OCI-M1 (cell line): ENCODE measurements around the gene SLC35D3.
A peak's percentile ranks its signal among the peaks of the same experiment; 100 is the strongest.
"Not testable (repeated sequence)": the region's sequence is repeated elsewhere in the genome, so short reads cannot be mapped to it uniquely, and the experiment has no call there.

Experiments
- DNase-seq: peaks from one replicate; lab custom pipeline; 2025; lab: John Stamatoyannopoulos, UW

SLC35D3 gene, protein sequence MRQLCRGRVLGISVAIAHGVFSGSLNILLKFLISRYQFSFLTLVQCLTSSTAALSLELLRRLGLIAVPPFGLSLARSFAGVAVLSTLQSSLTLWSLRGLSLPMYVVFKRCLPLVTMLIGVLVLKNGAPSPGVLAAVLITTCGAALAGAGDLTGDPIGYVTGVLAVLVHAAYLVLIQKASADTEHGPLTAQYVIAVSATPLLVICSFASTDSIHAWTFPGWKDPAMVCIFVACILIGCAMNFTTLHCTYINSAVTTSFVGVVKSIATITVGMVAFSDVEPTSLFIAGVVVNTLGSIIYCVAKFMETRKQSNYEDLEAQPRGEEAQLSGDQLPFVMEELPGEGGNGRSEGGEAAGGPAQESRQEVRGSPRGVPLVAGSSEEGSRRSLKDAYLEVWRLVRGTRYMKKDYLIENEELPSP

DNA sequence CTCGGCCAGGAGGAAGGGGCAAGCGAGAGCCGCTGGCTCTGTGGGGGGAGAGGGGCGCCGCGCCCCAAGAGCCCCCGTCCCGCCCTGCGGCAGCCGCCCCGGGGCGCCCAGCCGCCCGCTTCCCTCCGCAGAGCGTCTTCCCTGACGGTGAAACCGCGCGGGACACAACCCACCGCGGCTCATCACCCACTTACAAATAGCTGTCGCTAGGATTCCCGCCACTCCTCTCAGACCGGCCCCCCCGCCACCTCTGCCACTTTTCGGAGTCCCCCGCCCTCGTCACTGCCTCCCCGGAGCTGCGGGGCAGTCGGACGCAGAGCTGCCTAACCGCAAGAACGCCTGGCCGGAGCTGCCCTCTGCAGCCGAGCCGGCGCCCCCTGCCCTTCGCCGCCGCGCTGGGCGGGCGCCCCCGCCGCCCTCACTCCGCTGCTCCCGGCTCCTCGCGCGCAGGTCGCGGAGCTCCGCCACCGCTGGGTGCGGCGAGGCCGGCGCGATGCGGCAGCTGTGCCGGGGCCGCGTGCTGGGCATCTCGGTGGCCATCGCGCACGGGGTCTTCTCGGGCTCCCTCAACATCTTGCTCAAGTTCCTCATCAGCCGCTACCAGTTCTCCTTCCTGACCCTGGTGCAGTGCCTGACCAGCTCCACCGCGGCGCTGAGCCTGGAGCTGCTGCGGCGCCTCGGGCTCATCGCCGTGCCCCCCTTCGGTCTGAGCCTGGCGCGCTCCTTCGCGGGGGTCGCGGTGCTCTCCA lies at the start of gene SLC35D3:
SLC35D3 (plus strand) TSS at position 366 of the 749 bp plus-strand sequence; CDS start at position 494, 128 bp downstream.
- DNase-seq: no peak

DNA sequence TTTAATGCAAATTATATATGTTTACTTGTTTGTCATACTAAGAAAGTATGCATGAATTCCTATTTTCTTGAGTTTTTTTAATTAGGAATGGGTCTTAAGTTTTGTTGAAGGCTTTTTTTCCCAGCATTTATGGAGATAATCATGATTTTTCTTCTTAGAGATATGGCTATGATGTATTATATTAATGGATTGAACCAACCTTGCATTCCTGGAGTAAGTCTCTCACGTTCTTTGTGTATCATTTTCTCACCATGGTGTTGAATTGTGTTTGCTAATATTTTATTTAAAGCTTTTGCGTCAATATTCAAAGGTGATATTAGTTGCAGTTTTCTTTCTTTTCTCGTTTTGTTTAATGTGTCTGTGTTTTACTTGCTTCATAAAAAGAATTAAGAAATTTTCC lies 48.4 kb upstream of the SLC35D3 start:
- peak; percentile 22 for DNase-seq

- DNase-seq: not testable (repeated sequence)
Observed at GRCh38 chr6:136876469-136876868, 45.6 kb upstream of the SLC35D3 start.

DNA sequence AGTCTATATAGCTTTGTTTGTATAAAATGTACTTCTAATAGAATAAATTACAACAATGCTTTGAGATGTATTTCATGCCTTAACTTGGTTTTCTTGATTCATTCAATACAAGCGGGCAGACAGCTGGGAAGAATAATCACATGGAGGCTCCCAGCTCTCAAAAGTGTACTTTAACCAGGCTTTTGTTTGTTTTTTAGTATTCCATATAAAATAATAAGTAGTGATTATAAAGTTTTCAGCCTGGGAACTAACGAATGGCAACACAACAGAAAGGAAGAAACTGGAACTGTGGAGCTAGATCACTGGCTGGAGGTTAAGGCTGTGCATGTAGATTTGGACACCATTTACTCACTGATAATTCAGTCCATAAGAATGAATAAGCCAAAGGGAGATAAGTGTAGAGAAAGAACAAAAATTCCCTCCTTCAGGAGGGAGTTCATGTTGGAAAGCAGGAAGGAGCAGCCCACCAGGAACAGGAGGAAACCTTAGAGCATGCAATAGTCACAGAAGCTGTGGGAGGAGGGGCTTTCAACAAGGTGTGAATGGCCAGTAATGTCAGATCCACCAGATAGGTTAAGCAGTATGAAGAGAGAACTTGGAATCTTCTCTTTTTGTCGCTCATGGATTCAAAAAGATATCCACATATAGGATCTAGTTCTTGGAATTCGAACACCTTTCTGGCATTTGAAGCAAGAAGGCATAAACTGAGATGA lies 41.2 kb upstream of the SLC35D3 start:
- no peak for DNase-seq

DNA sequence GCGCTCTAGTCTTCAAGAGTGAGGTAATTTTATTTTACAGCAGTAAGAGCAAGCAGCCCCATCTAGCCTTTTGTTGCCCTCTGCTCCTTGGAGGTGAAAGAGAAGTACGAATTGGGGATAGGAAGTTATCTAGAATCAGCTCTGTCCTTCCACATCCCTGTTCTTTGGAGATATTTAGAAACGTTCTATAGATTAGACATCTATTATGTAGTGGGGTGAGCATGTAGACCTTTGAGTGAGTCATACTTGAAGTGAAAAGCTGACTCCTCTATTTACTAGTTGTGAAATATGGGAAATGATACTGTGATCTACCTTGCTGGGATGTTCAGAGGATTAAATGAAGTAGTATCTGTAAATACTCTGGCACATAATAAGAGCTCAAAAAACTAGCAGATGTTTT lies 36.0 kb upstream of the SLC35D3 start:
- DNase-seq: peak; percentile 39

DNA sequence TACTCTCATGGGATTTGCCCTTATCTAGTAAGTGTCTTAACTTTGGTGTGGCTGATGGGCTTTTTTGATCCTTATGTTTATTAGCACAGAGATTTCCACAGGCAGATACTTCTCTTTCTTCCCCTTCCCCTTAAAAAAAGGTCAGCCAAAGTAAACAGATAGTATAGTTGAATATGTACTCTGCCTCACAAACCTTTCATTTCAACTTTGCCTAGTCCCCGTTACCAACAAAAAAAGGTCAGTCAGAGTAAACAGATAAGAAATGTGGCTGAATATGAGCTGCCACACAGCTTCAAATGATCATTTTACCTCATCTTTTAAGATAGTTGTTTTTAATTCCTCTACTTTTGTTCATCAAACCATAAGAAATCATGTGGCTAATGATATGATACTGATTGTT lies 34.1 kb upstream of the SLC35D3 start:
- DNase-seq: peak; percentile 46

GRCh38 chr6:136889271-136890193 lies 32.6 kb upstream of the SLC35D3 start:
- DNase-seq: peak; percentile 68

GRCh38 chr6:136890194-136890839 lies 31.8 kb upstream of the SLC35D3 start:
- DNase-seq: peak; percentile 66

GRCh38 chr6:136890986-136891385 lies 31.1 kb upstream of the SLC35D3 start:
- DNase-seq: no peak

- DNase-seq: no peak
Observed at GRCh38 chr6:136893187-136893586, 28.9 kb upstream of the SLC35D3 start.

DNA sequence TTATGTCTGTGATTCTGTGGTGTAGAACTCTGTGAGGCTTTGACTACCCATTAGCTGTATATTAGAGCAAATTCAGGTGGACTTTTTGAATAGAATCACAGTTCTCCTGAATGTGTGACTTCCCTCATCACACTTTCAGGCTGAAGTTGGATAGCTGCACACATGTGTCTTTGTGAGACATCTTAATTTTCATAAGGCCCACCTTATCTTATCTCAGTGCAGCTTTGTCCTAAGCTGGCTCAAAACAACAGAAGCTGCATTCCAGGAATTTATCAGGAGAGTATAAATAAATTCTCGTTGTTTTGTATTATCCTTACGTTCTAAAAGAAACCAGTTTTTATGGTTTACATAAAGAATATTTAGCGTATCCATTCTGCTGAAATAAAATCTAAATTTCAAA lies 26.2 kb upstream of the SLC35D3 start:
- DNase-seq: peak; percentile 33

- no peak for DNase-seq
Observed at GRCh38 chr6:136897071-136897470, 25.0 kb upstream of the SLC35D3 start.

GRCh38 chr6:136901212-136901784 lies 20.8 kb upstream of the SLC35D3 start:
- peak; percentile 17 for DNase-seq

DNA sequence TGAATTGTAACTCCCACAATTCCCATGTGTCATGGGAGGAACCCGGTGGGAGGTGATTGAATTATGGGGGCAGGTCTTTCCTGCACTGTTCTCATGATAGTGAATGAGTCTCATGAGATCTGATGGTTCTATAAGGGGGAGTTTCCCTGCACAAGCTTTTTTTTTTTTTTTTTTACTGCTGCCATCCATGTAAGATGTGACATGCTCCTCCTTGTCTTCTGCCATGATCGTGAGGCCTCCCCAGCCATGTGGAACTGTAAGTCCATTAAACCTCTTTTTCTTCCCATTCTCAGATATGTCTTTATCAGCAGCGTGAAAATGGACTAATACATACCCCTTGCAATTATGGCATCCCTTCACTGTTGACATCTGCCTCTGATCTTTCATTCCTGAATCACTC lies 17.6 kb upstream of the SLC35D3 start:
- not testable (repeated sequence) for DNase-seq

DNA sequence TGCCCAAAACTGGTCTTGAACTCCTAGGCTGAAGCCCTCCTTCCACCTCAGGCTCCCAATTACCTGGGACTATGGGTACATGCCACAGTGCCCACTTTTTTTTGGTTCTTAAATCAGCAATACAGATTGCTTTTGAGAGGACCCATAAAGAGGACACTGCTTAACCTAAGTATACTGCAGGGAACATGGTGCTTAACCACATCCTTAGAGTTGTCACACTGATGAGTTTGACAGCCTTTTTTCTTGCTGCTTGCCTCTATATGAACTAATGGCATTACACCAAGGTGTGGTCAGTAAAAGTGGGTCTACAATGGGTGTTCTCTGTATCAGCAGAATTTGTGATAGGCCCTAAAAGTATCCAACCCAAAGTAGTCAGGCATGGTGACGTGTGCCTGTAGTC lies 7.2 kb upstream of the SLC35D3 start:
- no peak for DNase-seq

DNA sequence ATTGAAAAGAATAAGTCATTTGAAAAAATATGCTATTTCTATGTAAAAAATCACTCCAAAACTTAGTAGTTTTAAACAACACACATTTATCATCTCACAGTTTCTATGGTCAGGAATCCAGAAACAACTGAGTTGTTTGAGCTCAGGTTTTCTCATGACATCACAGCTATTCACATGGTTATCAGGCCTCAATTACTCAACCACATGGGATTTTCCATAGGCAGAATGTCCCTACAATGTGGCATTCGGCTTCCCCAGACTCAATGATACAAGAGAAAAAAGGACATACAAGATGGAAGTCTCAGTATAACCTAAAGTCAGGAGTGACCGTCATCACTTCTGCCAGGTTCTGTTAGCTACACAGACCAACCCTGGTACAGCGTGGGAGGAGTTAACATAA lies 3.4 kb upstream of the SLC35D3 start:
- DNase-seq: no peak

DNA sequence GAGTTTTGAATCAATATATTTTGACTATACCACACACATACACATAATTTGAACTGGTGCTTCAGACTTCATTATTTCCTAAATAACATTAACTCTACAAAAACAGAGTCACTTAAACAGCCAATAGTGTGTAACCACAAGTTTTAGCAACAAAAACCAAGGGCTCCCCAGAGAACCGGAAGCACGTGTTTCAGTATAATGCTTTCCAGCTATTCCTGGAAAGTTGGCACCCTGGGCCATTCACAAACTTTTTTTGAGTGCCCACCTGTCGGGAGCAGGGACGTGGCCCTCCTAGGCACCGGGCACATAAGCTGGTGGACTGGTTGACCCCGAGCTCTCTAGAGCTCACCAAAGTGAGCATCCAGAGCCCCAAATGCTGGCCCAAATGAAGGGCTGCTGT lies 1.9 kb upstream of the SLC35D3 start:
- DNase-seq: no peak

GRCh38 chr6:136920671-136921380 lies 1.3 kb upstream of the SLC35D3 start:
- DNase-seq: no peak

DNA sequence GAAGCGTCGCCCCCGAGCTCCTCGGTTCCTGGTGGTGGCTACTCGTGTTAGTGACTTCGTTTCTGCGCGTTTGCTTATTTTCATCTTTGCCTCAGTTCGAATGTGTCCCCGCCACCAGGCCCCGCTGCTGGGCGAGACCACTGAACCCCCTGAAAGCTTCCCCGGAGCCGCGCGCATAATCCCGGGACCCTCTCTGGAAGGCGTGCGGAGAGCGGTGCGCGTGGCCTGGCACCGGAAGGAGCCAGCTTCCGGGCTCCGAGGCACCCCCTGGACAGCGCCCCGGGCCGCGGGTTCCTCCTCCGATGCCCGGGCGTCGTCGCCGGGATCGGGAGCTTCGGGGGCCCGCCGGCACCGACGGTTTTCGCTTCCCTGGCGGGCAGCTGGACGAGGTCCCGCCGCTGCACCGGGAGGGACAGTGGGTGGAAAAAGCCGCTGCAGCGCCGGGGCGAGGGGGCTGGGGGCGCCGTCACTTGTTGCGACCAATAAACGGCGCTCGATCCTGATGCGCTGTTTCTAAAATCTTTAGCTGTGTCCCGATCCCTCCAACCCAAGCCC lies 643 bp upstream of the SLC35D3 start:
- no peak for DNase-seq

DNA sequence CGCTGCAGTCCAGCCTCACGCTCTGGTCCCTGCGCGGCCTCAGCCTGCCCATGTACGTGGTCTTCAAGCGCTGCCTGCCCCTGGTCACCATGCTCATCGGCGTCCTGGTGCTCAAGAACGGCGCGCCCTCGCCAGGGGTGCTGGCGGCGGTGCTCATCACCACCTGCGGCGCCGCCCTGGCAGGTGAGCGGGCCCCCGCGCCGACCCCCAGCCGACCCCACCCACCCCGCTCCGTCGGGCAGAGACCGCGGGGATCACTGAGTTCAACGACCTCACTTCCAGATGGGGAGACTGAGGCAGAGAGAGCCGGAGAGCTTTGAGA lies 545 bp downstream of the SLC35D3 start:
- DNase-seq: no peak
